Endothelial cell of umbilical vein (primary cell): Measurements from ENCODE around the gene P2RX3. TPM values are rescaled to one million over a fixed set of nuclear protein-coding genes. Genes with fewer than 3 reads are reported as not detected.

ENCODE experiments used
- BruUV-seq: library from RNA; stranded (reverse); fragments of 400-500 nt; replicated peaks from 2 replicates; lab custom pipeline; 2021; lab: Mats Ljungman, UMichigan
- CTCF ChIA-PET: fragments of 300-600, 350-600 bp; sonication (Branson Sonifier 250); formaldehyde crosslinking; loops from one replicate; lab custom pipeline; 2021; ENCODE audit warnings: antibody characterized with exemption, inconsistent platforms; lab: Charles Lee
- POLR2A ChIA-PET: fragments of 300-600, 350-600 bp; sonication (Branson Sonifier 250); formaldehyde crosslinking; loops from one replicate; lab custom pipeline; 2021; ENCODE audit warnings: antibody characterized with exemption, inconsistent platforms; lab: Charles Lee
- DNase-seq: peaks from one replicate; pipeline ENCODE4 v3.0.0-alpha.2; 2011; ENCODE audit warnings: low read depth, low spot score
- FAIRE-seq: peaks from 2 replicates; lab custom pipeline; 2011; peaks lifted over from hg19 to GRCh38; lab: Jason Lieb, UNC
- H2AFZ ChIP-seq: 2 replicates; pipeline ENCODE4 v1.6.0; 2012; ENCODE audit warnings: low read depth, low read length, control low read depth, inconsistent platforms
- H3K27ac ChIP-seq: 2 replicates; pipeline ENCODE4 v1.5.1; 2011; ENCODE audit warnings: low read depth, mild to moderate bottlenecking, control low read depth, low read length, moderate library complexity; ENCODE audit not compliant: insufficient read depth
- H3K27me3 ChIP-seq, 2 experiments: 2 replicates each; pipeline versions ENCODE4 v1.6.0 to v1.6.1; 2011; ENCODE audit warnings: low read length in 2 of 2, mixed read lengths in 1 of 2; ENCODE audit not compliant: control insufficient read depth in 2 of 2, insufficient read depth in 2 of 2
- H3K36me3 ChIP-seq, 2 experiments: 2 replicates in 1 of 2; 3 replicates in 1 of 2; pipeline ENCODE4 v1.5.1; 2011; ENCODE audit warnings: low read length in 2 of 2, mild to moderate bottlenecking in 1 of 2, moderate library complexity in 1 of 2; ENCODE audit not compliant: control insufficient read depth in 2 of 2, insufficient read depth in 2 of 2; ENCODE audit errors: extremely low read depth in 1 of 2
- H3K4me1 ChIP-seq: 3 replicates; pipeline ENCODE4 v1.5.1; 2011; ENCODE audit warnings: mild to moderate bottlenecking, low read length; ENCODE audit not compliant: control insufficient read depth, insufficient read depth; ENCODE audit errors: extremely low read depth
- H3K4me2 ChIP-seq: 2 replicates; pipeline ENCODE4 v1.6.1; 2011; ENCODE audit warnings: low read length, control low read depth, mixed read lengths; ENCODE audit not compliant: insufficient read depth
- H3K4me3 ChIP-seq, 3 experiments: fragments of 200-600 bp in 1 of 3; sonication (generic), shearing (Covaris generic) in 1 of 3; replicated peaks in 1 of 3; 2 replicates each; pipeline ENCODE4 v1.5.1; 2011 to 2016; ENCODE audit warnings: control low read depth in 3 of 3, low read length in 3 of 3, mild to moderate bottlenecking in 2 of 3, inconsistent platforms in 1 of 3, low read depth in 1 of 3, moderate library complexity in 1 of 3; ENCODE audit not compliant: insufficient read depth in 1 of 3
- H3K79me2 ChIP-seq: 2 replicates; pipeline ENCODE4 v1.6.0; 2012; ENCODE audit warnings: low read length, inconsistent platforms; ENCODE audit not compliant: control insufficient read depth, insufficient read depth
- H3K9ac ChIP-seq: replicated peaks from 2 replicates; pipeline ENCODE3; 2011; ENCODE audit warnings: low read length, control low read depth; ENCODE audit not compliant: insufficient read depth; ENCODE audit errors: extremely low read depth
- H3K9me1 ChIP-seq: replicated peaks from 3 replicates; pipeline ENCODE4 v1.6.0; 2011; ENCODE audit warnings: mild to moderate bottlenecking, low read length; ENCODE audit not compliant: control insufficient read depth, insufficient read depth; ENCODE audit errors: extremely low read depth
- H3K9me3 ChIP-seq: replicated peaks from 2 replicates; pipeline ENCODE4 v1.5.1; 2012; ENCODE audit warnings: low read length, inconsistent platforms; ENCODE audit not compliant: control insufficient read depth, insufficient read depth
- H4K20me1 ChIP-seq: replicated peaks from 2 replicates; pipeline ENCODE3; 2011; ENCODE audit warnings: mild to moderate bottlenecking, low read length; ENCODE audit not compliant: control insufficient read depth, insufficient read depth; ENCODE audit errors: extremely low read depth
- CTCF ChIP-seq, 2 donors: IDR thresholded peaks; 1 replicate in 1 of 2; 2 replicates in 1 of 2; pipeline ENCODE4 v1.5.1; 2011; ENCODE audit warnings: low read length in 2 of 2, mild to moderate bottlenecking in 2 of 2, moderate library complexity in 2 of 2, control low read depth in 1 of 2, inconsistent platforms in 1 of 2, low read depth in 1 of 2; ENCODE audit not compliant: insufficient read depth in 1 of 2; ENCODE audit errors: extremely low read depth in 1 of 2
- EZH2 ChIP-seq: IDR thresholded peaks from 2 replicates; pipeline ENCODE4 v1.6.1; 2012; ENCODE audit warnings: borderline replicate concordance, low read depth, mild to moderate bottlenecking, moderate library complexity, low read length, inconsistent platforms; ENCODE audit not compliant: severe bottlenecking
- FOS ChIP-seq: IDR thresholded peaks from 2 replicates; pipeline ENCODE4 v1.6.1; 2011; ENCODE audit warnings: mild to moderate bottlenecking, low read length, moderate library complexity, borderline replicate concordance; ENCODE audit not compliant: insufficient read depth
- GATA2 ChIP-seq: IDR thresholded peaks from 2 replicates; pipeline ENCODE4 v1.7.0; 2011; ENCODE audit warnings: low read depth, mild to moderate bottlenecking, moderate library complexity, mixed read lengths, low read length; ENCODE audit not compliant: insufficient read length, insufficient read depth
- JUN ChIP-seq: IDR thresholded peaks from 2 replicates; pipeline ENCODE4 v1.6.1; 2011; ENCODE audit warnings: borderline replicate concordance, low read depth; ENCODE audit not compliant: insufficient read length, insufficient read depth
- MAX ChIP-seq: IDR thresholded peaks from 2 replicates; pipeline ENCODE4 v1.6.1; 2011; ENCODE audit not compliant: insufficient read depth, insufficient read length
- MYC ChIP-seq: IDR thresholded peaks from one replicate; pipeline ENCODE4 v1.6.1; 2011; ENCODE audit warnings: mild to moderate bottlenecking, low read depth, low read length
- POLR2A ChIP-seq: IDR thresholded peaks from 2 replicates; pipeline ENCODE4 v1.6.1; 2012; ENCODE audit warnings: low read depth, mild to moderate bottlenecking, control low read depth, low read length
- POLR2AphosphoS5 ChIP-seq: IDR thresholded peaks from 2 replicates; pipeline ENCODE4 v1.6.1; 2012; ENCODE audit warnings: low read depth, mild to moderate bottlenecking, control low read depth, low read length, moderate library complexity; ENCODE audit not compliant: insufficient read depth
- dilution Hi-C: fragments of 300-500 bp; cut with MboI; formaldehyde crosslinking; loops from one replicate; pipeline ENCODE4 v1.15.0; 2019; ENCODE audit warnings: low sequenced_read_pairs; ENCODE audit not compliant: extremely low pct_ligation_motif_present
- intact Hi-C: fragments of 100-400 bp; cut with micrococcal nuclease; formaldehyde crosslinking; loops from one replicate; pipeline ENCODE4 v1.10.0; 2022
- polyA plus RNA-seq, 4 experiments: library from polyadenylated mRNA; depleted of rRNA in 3 of 4; stranded (reverse) in 3 of 4; unstranded in 1 of 4; fragments of >200 nt; gene quantifications; 2 replicates each; pipeline versions ENCODE4 v1.2.1 to v1.2.3, GENCODE V29; 2011 to 2012; ENCODE audit warnings: missing spikeins in 1 of 4
- total RNA-seq: library from RNA; stranded (reverse); gene quantifications from 2 replicates; pipeline ENCODE4 v1.2.3, GENCODE V29; 2021

The P2RX3 gene
- total and polyA plus RNA-seq, 2 donors (not counting 3 experiments of a cell fraction or from before 2014, with no cell fraction given), result not detected

GRCh38 chr11:57320719-57321387, 17.3 kb upstream of the P2RX3 start:
- H3K9me1 ChIP-seq, result no peaks in the 10 kb centered on the region
- DNase-seq (no peak), FAIRE-seq (no peak)
- H3K4me2 ChIP-seq, result no peak overlapping the region
- H3K9me3 ChIP-seq, result no peaks in the 10 kb centered on the region
- H4K20me1 ChIP-seq, result no peaks in the 10 kb centered on the region
- H2AFZ ChIP-seq, result no peak overlapping the region
- H3K79me2 ChIP-seq, result peaks cover 17% of the 10 kb centered on the region
- ChIA-PET POLR2A (interaction anchor here (0.5 to 1.1 kb wide), 3 partner anchors 9 to 104 kb away, joined by 3 to 5 read pairs (median 3); no protein-coding TSS in a partner anchor), CTCF (interaction anchor here (1.1 to 1.3 kb wide), 2 partner anchors 9 to 14 kb away, joined by 3 to 4 read pairs; no protein-coding TSS in a partner anchor)
- H3K36me3 ChIP-seq, result peaks cover 5 to 30% of the 10 kb centered on the region in 2 experiments
- H3K4me3 ChIP-seq, result no peak overlapping the region
- intact Hi-C loops, result no loop called here
- dilution Hi-C loops, result no loop called here
- no peak overlapping the region for H3K9ac ChIP-seq
- H3K4me1 ChIP-seq, result peaks cover 32% of the 10 kb centered on the region
- BruUV-seq, result no TSS peak
- no peaks in the 10 kb centered on the region for H3K27me3 ChIP-seq
- no peak overlapping the region for H3K27ac ChIP-seq
- TF ChIP-seq JUN, result no peak
- no peak for TF ChIP-seq MYC
- no peak for TF ChIP-seq CTCF (IDR thresholded peaks at IDR 0.05; ENCODE audit: extremely low read depth in 1 of 2, insufficient read depth in 1 of 2, low read depth in 1 of 2, low read length in 2 of 2)
- TF ChIP-seq MAX, result no peak
- TF ChIP-seq EZH2, result no peak
- no peak for TF ChIP-seq POLR2AphosphoS5
- TF ChIP-seq GATA2, result no peak
- TF ChIP-seq FOS, result no peak
- TF ChIP-seq POLR2A, result no peak
